ENCODE results near the gene FBF1.

The FBF1 gene

DNA sequence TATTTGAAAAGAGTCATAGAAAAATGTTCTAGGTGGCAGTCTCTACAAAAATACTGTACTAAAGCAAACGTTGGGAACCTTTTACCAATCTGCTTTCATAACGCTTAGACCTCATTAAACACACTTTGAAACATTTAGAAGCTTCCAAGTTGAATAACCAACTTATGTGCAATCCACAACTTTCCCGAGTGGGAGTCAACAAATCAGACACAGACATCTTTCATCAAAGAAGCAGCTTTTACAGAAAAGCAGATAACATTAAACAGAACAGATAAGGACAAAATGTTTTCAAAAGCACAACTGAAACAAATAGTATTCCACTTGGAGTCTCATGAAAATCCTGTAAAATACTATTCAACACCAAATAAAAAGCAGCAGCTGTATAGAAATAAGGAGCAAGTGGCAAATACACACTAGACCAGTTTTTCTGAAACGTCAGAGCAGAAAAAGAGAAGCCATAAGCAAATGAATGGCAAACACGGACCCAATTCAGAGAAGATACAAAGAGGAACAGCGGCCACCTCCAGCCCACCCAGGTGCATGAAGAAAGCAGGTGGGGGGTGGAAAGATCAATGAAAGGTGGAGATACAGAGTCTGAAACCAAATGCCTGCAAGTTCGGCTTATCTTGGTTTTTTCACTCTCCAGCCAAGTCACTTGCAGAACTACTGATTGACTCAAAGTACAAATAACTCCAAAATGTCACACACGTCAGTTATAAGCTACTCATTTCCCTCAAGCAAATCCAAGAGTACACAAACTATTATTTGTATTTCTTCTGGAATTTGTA is 18.4 kb upstream of the FBF1 start:
- no peak for DNase-seq (ENCODE audit: low read depth in 2 of 2)

DNA sequence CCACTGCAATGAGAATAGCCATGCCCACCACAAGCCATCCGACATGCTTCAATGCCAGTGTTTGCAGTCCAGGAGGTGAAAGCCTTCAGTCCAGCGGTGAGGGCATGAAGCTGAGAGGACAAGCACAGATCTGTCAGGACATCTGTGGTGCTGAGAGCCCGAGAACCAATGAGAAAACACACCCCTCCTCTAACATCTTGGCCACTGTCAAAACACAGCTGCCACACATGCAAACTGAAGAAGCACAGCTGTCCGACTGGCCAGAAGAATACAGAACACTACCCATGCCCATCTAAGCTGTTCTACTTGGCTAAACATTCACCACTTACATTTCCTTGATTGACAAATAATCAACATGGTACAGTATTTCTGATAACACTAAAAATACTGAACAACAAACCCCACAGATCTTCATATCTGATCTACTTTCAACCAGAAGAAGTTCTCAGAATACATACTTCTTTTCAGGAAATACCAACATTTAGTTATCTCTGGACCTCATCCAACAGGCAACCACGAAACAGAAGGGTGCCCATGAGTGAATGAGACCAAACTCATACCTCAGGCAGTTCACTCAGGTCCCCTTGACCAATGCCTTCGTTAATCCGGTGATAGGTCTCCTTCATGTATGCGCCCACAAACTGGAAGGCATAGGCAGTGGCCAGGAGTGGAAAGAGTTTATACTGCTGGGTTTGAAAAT is 10.2 kb upstream of the FBF1 start:
- DNase-seq (ENCODE audit: low read depth in 2 of 2): no peak

DNA sequence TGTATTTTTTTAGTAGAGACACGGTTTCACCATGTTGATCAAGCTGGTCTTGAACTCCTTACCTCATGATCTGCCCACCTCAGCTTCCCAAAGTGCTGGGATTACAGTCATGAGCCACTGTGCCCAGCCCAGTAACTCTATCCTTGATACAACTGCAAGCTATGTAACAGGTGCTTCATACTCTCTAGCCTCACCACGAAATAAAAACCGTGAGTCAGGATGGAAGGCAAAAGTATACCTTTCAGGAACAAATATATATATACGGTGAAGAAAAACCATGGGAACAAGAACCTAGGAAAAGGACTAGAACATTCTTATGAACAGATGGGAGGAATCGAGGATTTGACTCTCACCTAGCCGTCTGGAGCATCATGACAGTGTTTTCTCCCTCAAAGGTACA is 9.6 kb upstream of the FBF1 start:
- DNase-seq (ENCODE audit: low read depth in 2 of 2): no peak

- DNase-seq (ENCODE audit: low read depth in 2 of 2): no peak
Measured at GRCh38 chr17:75945211-75945610, 4.4 kb upstream of the FBF1 start.

GRCh38 chr17:75943491-75943890 is 2.6 kb upstream of the FBF1 start:
- DNase-seq (ENCODE audit: low read depth in 2 of 2): no peak

- no peak for DNase-seq (ENCODE audit: low read depth in 2 of 2)
Measured at GRCh38 chr17:75942473-75942872, 1.6 kb upstream of the FBF1 start.

GRCh38 chr17:75941442-75941819 is 589 bp upstream of the FBF1 start:
- no peak for DNase-seq (ENCODE audit: low read depth in 2 of 2)

GRCh38 chr17:75937652-75938051 is 3.2 kb downstream of the FBF1 start:
- no peak for DNase-seq (ENCODE audit: low read depth in 2 of 2)

DNA sequence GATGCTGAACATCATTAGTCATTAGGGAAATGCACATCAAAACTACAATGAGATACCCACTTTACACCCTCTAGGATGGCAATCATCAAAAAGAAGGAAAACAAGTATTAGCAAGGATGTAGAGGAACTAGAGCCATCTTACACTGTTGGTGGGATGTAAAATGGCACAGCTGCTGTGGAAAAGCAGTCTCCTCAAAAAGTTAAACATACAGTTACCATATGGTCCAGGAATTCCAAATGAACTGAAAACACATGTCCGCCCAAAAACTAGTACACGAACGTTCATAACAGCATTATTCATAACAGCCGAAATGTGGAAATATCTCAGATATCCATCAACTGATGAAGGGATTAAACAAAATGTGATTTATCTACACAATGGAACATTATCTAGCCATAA is 7.0 kb downstream of the FBF1 start:
- DNase-seq (ENCODE audit: low read depth in 2 of 2): no peak

- no peak for DNase-seq (ENCODE audit: low read depth in 2 of 2)
Measured at GRCh38 chr17:75932852-75933251, 8.0 kb downstream of the FBF1 start.

- no peak for DNase-seq (ENCODE audit: low read depth in 2 of 2)
Measured at GRCh38 chr17:75931062-75931461, 9.8 kb downstream of the FBF1 start.

DNA sequence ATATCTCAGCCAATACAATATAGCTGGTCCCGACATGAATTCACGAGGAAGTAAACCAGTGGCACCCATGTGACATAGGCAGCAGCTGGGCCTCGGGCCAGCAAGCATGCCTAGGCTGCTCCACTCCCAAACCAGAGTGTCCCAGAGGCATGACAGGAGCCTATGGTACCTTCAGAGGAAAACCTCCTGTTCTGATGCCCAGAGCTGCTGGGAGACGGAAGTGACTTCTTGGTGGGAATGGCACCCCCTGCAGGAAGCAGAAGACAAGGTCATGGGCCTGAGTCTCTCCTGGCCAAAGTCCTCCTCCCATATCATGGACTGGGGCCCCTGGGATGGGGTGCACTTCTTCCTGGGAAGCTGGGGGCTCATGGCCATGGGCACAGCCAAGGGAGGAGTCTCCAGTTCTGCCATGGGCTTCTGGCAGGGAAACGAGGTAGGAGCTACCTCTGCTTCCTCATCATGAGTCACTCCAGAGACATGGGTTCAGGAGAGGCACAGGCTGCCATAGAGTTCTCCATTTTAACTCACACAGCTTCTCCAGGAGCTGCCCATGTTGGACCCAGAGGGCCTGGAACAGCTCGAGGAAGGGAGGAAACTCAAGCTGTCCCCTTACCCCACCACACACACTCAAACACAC is 13.4 kb downstream of the FBF1 start:
- DNase-seq (ENCODE audit: low read depth in 2 of 2): no peak

DNA sequence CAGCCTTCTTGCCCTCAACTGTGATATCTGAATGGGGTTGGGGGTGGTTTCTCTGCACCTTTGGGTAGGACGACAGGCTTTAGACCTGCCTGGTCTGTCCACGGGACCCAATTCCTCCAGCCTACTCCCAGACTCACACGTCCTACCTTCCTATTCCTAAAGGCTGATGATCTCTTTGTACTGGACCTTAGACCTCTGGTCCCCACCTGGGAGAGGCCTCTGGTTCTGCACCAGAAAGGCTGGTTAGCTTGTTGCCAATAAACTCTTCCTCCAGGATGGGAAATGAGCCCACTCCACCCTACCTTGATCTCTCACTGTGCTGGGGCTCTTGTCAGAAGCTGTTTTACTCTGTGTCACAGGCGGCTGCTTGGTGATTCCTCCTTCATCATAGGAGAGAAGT is 14.4 kb downstream of the FBF1 start:
- no peak for DNase-seq (ENCODE audit: low read depth in 2 of 2)

DNA sequence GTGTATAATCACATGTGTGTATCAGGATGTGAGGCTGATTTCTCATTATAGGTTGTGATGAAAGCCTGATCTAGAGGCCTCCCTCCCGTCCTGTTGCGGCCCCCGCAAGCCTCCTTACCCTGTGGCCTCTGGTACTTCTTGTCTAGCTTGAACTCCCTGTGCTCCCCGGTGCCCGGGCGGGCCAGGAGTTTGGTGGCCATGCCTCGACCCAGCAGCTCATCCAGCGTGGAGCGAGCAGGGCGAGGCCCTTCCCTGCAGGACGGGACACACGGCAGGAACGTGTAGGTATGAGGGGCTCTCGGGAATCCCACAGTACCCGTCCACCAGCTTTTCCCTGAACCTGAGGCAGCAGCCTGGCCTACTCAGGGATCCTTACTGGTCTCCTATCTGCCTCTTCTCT is 14.9 kb downstream of the FBF1 start:
- DNase-seq (ENCODE audit: low read depth in 2 of 2): no peak

DNA sequence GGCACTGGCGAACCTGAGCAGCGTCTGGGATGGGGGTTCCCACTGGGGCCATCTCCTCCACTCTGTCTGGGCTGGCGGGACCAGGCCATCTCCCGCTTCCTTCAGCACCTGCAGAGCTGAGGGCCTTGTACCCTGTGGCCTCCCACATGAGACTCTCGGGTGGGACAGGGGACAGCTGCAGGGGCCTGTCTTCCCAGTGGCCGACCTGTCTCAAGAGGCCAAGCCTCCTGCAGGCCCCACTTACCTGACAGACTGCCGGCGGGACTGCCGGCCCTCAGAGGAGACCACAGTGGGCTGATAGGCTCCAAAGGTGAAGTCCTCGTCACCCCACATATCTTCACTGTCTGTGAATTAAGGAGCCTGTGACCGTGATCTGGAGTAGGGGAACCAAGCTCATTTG is 15.7 kb downstream of the FBF1 start:
- DNase-seq (ENCODE audit: low read depth in 2 of 2): no peak

DNA sequence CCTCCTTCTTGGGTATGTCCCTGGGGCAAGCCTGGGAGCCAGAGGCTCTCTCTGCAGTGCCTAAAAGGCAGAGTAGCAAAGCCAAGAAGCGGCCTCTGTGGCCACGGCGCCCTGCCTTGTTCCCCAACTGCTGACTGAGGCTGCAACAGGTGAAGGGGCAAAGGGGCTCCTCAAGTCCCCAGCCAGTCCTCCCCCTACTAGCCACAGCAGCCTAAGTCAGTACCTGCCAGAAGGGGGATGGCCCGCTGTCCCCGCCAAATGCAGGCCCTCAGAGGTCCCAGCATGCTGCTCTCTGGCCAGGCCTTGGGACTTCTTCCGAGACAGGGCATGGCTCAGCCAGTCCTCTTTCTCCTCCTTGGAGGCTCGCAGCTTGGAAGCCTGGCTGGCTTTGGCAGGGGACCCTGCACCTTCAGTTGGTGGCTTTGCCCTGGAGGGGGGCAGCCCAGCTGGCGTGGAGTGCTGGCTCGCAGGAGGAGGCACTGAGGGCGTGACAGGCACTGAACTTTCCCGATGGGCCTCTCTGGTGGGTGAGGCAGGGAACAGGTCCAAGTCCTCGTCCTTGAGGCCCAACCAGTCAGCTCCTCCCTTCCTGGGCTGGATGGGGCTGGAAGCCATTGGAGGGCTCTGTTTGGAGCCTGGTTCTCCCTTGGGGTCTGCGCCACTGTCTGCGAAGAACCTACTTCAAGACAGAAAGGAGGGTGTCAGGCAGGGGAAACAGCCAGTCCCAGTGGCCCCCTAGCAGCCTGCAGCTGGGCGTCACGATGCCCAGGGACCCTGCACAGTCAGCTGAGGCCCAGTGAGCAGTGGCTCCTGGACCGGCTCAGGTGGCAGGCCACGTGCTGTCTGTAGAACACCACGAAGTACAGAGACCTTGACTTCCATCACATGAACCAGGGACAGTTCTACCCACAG is 17.6 kb downstream of the FBF1 start:
- DNase-seq (ENCODE audit: low read depth in 2 of 2): no peak

DNA sequence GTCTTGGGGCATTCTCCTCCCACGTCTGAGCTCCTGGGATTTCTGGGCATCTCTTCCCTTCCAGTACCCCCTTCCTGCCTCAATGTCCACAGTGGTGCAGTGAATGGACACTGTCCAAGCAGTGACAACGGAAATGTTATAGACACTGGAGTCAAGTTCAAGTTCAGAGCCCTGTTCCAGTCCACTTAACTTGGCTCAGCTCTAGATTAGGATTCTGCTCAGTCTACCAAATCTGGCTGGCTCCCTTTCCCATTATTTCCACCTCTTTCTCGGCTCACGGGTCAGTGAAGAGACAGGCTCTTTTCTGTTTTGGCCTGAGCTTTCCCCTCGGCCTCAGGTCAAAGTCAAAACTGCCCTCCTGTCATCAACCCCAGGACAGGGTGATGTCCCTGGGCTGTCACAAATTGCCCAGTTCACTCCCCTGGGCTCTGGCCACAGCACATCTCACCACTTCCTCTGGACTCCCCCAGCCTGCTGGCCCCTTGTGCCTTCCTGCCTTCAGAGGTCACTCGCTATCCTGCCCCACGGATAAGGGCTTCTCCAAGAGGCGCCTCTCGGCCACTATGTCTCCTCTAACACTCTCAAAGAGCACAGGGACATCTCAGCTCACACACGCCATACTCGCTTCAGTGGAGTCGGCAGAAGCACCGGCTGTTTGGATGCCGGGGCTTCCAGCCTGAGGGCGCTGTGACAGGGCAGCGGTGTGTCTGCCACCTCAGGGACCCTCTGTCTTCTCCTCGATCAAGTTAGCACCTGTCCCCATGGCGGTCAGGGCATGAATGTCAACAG is 18.5 kb downstream of the FBF1 start:
- no peak for DNase-seq (ENCODE audit: low read depth in 2 of 2)

- no peak for DNase-seq (ENCODE audit: low read depth in 2 of 2)
Measured at GRCh38 chr17:75921596-75921995, 19.2 kb downstream of the FBF1 start.

- no peak for DNase-seq (ENCODE audit: low read depth in 2 of 2)
Measured at GRCh38 chr17:75920045-75920560, 20.7 kb downstream of the FBF1 start.

DNA sequence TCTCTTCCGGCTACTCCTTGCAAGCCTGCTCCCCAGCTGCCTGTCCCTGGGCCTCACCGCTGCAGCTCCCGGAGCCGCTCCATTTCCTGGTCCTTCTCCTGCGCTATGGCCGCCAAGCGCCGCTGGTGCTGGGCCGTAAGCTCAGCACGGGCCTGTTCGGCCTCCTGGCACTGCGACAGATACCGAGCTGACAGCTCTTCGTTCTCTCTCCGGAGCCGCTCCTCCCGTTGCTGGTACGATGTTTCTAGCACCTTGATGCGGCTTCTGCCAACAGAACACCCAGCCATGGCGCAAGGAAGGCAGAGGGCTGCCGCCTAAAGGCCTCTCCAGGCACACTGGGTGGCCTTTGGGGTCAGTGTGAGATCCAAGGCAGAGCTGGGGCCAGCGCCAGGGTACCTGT is 21.2 kb downstream of the FBF1 start:
- no peak for DNase-seq (ENCODE audit: low read depth in 2 of 2)

DNA sequence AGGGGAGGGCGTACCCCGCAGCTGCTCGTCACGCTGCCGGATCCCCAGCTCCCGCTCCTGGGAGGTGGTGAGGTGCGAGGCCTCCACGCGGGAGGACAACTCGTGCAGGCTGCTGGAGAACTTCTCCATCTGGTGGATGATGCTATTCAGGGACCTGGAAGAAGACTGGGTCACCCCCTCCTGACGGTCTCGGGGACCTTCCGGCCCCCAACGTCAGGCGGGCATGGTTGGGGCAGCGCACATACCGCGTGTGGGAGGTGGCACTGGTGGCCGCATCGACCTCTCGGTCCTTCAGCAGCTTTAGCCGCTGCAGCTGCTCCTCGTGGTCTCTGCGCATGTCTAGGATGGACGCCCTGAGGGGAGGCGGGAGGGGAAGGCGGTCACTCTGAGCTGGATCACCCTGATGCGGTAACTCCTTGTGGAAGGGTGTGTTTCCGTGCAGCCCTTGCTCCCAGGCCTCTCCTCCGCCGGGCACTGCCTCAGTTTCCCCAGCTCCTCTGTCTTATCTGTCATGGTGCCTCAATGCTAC is 22.9 kb downstream of the FBF1 start:
- DNase-seq (ENCODE audit: low read depth in 2 of 2): no peak
